ENCODE measurements around the gene NMT1.

NMT1 gene

DNA sequence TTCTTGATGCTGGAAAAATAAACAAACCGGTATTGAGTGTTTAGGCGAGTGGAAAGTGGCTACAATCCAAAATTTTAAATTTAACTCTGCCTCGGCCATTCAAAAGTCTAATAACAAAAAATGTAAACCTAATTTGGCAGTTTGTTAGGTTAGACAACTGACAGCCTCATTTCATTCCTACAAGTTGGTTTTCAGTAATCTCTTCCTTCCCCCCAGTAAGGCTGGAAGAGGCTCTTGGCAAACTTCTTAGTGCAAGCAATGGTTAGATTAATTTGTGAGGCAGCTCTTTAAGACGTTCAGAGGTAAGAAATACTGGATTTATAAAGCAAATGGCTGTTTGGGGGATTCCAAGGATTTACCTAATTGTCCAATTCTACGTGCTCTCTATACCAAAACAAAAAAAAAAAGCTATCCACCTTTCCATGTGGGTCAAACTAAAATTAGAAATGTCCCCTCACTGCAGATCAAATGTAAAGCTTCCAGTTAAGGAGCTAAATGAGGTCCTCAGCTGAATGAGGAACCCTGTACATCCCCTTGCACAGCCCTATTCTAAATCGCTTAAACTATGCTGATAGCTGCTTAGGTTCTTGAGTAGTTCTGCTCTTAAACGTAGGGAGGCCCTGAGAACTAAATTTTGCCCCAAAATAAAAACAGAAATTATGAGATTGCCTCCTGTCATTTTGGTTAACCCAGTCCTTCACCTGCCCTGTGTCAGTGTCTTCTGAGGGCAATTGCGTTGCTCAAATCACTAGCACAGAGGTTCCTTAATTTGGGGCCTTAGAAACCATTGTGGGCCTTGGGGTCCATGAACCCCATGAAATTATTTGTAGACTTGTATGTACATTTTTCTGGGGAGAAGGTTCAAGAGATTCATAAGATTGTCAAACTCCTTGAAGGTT is 90.0 kb downstream of the NMT1 start:
- DNase-seq (ENCODE audit: low read depth): peak; percentile 44

DNA sequence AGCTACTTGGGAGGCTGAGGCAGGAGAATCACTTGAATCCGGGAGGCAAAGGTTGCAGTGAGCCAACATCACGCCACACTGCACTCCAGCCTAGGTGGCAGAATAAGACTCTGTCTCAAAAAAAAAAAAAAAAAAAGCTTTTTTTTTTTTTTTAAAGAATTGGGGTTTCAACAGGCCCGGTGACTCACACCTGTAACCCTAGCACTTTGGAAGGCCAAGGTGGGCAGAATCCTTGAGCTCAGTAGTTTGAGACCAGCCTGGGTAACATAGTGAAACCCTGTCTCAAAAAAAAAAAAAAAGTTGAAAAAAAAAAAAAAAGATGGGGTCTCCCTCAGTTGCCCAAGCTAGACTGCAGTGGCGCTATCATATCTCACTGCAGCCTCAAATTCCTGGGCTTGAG is 93.9 kb downstream of the NMT1 start:
- no peak for DNase-seq (ENCODE audit: low read depth)

DNA sequence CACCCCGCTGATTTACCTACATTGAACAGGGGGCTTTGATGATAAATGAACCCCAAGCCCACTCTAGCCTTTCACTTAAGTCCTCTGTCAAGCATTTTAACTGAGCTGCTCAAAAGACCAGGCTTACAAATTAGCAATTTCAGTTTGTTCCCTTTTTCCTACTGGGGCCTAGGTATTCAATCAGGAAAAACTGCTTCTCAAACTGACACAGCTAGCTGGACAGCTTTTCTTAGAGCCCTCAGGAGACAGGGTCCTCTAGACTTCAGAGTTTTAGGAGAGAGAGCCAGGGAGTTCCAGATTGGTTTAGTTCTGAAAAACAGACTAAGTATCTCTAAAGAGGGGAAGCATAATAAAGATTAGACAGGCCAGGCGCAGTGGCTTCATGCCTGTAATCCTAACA is 94.4 kb downstream of the NMT1 start:
- DNase-seq (ENCODE audit: low read depth): no peak

DNA sequence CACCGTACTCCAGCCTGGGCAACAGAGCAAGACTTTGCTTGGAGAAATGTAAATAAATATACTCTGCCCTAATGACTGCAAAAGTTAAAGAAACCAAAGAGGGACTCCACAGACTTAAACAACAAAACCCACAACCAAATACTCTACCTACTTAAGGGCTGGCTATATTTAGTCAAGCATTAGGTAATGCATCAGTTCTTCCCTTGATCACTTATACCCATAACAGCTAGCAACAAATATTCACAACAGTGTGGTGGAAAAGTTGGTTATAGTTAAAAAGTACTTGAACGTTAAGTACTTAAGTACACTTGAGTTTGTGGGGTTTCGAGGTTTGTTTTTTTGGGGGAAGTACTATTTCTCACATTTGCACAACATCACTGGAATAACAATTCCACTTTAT is 95.1 kb downstream of the NMT1 start:
- DNase-seq (ENCODE audit: low read depth): no peak

Data from EH (cell line).